H1 (cell line): ENCODE measurements around the gene SPECC1. TPM values are rescaled to one million over a fixed set of nuclear protein-coding genes. Genes with fewer than 3 reads are reported as not detected.

ENCODE experiments used
- CBX5 ChIP-seq: fragments of 300-800, 300-1000 bp; sonication (generic); IDR thresholded peaks from 2 replicates; pipeline ENCODE4 v1.7.1; 2016; ENCODE audit warnings: antibody characterized with exemption, low read length, low read depth
- KDM5A ChIP-seq: fragments of 200-600 bp; IDR thresholded peaks from 2 replicates; pipeline ENCODE4 v1.7.1; 2012; ENCODE audit warnings: mild to moderate bottlenecking, low read length, inconsistent platforms, mixed read lengths
- POLR2A ChIP-seq, 2 experiments: IDR thresholded peaks; 1 replicate in 1 of 2; 2 replicates in 1 of 2; pipeline ENCODE4 v1.6.1; 2011; ENCODE audit warnings: low read depth in 2 of 2, low read length in 2 of 2, mild to moderate bottlenecking in 2 of 2; ENCODE audit errors: control extremely low read depth in 1 of 2
- TAF7 ChIP-seq: optimal IDR thresholded peaks from 2 replicates; pipeline ENCODE3; 2011; ENCODE audit warnings: low read depth, mild to moderate bottlenecking, inconsistent platforms, low read length, moderate library complexity, borderline replicate concordance
- polyA plus RNA-seq, 7 experiments: library from polyadenylated mRNA; depleted of rRNA in 3 of 7; stranded (reverse) in 5 of 7; unstranded in 2 of 7; fragments of >200 nt in 5 of 7; fragments of 200-250 nt in 2 of 7; gene quantifications; 1 replicate in 5 of 7; 2 replicates in 1 of 7; 4 replicates in 1 of 7; pipeline versions ENCODE4 v1.2.1 to v1.2.3, GENCODE V29; 2011 to 2013; ENCODE audit warnings: missing spikeins in 2 of 7, mixed read lengths in 2 of 7
- total RNA-seq: library from RNA; stranded (reverse); fragmentation: NEBNext Ultra II Directional; extraction: Animal tissue kit (Norgen Biotek cat#: 25700); gene quantifications from 2 replicates; pipeline ENCODE4 v1.2.1, GENCODE V29; 2021
- TF ChIP-seq, protein P1 (sequence below): fragments of 300-600 bp; sonication (generic); IDR thresholded peaks from 2 replicates; pipeline ENCODE4 v1.7.1; 2012; ENCODE audit warnings: low read length, moderate library complexity, mild to moderate bottlenecking, inconsistent platforms; ENCODE audit not compliant: insufficient replicate concordance

SPECC1 gene
- total and polyA plus RNA-seq, 2 of the 8 experiments (the other 6 are each of a cell fraction or from before 2014, with no cell fraction given) = 35.8 to 87.9 TPM

DNA sequence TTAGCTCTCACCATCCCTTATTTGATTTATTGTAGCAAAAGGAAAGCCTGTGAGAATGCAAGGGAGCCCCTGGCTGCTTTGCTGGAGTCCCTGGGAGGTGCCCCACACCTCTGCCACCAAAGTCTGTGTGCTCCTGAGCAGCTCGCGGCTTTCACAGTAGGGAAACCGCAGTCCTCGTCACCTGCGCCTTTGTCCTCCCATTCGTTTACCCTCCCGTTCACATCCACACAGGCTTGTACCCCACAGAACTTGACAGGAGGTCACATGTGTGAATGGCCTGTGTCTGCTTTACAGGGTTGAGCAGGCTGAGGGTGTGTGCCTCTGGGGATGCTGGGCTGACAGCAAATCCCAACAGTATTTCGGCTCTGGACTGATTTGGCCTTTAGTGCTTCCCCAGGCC, 305.7 kb downstream of the SPECC1 start (continued):
- no peak for TF ChIP-seq CBX5
- TF ChIP-seq POLR2A (IDR thresholded peaks at IDR 0.05; ENCODE audit: control extremely low read depth in 1 of 2, low read depth in 2 of 2, low read length in 2 of 2) = no peak
- TF ChIP-seq, protein P1, sequence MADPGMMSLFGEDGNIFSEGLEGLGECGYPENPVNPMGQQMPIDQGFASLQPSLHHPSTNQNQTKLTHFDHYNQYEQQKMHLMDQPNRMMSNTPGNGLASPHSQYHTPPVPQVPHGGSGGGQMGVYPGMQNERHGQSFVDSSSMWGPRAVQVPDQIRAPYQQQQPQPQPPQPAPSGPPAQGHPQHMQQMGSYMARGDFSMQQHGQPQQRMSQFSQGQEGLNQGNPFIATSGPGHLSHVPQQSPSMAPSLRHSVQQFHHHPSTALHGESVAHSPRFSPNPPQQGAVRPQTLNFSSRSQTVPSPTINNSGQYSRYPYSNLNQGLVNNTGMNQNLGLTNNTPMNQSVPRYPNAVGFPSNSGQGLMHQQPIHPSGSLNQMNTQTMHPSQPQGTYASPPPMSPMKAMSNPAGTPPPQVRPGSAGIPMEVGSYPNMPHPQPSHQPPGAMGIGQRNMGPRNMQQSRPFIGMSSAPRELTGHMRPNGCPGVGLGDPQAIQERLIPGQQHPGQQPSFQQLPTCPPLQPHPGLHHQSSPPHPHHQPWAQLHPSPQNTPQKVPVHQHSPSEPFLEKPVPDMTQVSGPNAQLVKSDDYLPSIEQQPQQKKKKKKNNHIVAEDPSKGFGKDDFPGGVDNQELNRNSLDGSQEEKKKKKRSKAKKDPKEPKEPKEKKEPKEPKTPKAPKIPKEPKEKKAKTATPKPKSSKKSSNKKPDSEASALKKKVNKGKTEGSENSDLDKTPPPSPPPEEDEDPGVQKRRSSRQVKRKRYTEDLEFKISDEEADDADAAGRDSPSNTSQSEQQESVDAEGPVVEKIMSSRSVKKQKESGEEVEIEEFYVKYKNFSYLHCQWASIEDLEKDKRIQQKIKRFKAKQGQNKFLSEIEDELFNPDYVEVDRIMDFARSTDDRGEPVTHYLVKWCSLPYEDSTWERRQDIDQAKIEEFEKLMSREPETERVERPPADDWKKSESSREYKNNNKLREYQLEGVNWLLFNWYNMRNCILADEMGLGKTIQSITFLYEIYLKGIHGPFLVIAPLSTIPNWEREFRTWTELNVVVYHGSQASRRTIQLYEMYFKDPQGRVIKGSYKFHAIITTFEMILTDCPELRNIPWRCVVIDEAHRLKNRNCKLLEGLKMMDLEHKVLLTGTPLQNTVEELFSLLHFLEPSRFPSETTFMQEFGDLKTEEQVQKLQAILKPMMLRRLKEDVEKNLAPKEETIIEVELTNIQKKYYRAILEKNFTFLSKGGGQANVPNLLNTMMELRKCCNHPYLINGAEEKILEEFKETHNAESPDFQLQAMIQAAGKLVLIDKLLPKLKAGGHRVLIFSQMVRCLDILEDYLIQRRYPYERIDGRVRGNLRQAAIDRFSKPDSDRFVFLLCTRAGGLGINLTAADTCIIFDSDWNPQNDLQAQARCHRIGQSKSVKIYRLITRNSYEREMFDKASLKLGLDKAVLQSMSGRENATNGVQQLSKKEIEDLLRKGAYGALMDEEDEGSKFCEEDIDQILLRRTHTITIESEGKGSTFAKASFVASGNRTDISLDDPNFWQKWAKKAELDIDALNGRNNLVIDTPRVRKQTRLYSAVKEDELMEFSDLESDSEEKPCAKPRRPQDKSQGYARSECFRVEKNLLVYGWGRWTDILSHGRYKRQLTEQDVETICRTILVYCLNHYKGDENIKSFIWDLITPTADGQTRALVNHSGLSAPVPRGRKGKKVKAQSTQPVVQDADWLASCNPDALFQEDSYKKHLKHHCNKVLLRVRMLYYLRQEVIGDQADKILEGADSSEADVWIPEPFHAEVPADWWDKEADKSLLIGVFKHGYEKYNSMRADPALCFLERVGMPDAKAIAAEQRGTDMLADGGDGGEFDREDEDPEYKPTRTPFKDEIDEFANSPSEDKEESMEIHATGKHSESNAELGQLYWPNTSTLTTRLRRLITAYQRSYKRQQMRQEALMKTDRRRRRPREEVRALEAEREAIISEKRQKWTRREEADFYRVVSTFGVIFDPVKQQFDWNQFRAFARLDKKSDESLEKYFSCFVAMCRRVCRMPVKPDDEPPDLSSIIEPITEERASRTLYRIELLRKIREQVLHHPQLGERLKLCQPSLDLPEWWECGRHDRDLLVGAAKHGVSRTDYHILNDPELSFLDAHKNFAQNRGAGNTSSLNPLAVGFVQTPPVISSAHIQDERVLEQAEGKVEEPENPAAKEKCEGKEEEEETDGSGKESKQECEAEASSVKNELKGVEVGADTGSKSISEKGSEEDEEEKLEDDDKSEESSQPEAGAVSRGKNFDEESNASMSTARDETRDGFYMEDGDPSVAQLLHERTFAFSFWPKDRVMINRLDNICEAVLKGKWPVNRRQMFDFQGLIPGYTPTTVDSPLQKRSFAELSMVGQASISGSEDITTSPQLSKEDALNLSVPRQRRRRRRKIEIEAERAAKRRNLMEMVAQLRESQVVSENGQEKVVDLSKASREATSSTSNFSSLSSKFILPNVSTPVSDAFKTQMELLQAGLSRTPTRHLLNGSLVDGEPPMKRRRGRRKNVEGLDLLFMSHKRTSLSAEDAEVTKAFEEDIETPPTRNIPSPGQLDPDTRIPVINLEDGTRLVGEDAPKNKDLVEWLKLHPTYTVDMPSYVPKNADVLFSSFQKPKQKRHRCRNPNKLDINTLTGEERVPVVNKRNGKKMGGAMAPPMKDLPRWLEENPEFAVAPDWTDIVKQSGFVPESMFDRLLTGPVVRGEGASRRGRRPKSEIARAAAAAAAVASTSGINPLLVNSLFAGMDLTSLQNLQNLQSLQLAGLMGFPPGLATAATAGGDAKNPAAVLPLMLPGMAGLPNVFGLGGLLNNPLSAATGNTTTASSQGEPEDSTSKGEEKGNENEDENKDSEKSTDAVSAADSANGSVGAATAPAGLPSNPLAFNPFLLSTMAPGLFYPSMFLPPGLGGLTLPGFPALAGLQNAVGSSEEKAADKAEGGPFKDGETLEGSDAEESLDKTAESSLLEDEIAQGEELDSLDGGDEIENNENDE = no peak
- no peak for TF ChIP-seq KDM5A
- no peak for TF ChIP-seq TAF7
